NCI-H2029 treated with DMSO at 0.1 percent for 48 hours (cell line): ENCODE results near the gene EDN3.

Experiments used
- DNase-seq: peaks from one replicate; lab custom pipeline; 2025; lab: John Stamatoyannopoulos, UW

The EDN3 gene

GRCh38 chr20:59308493-59309201 lies 8.2 kb downstream of the EDN3 start:
- no peak for DNase-seq

- no peak for DNase-seq
Observed at GRCh38 chr20:59309218-59309617, 8.8 kb downstream of the EDN3 start.

- no peak for DNase-seq
Observed at GRCh38 chr20:59314997-59315396, 14.6 kb downstream of the EDN3 start.

GRCh38 chr20:59316911-59317731 lies 16.7 kb downstream of the EDN3 start:
- DNase-seq = no peak

GRCh38 chr20:59318201-59318790 lies 17.9 kb downstream of the EDN3 start:
- DNase-seq = no peak

GRCh38 chr20:59318803-59319202 lies 18.4 kb downstream of the EDN3 start:
- DNase-seq = no peak

DNA sequence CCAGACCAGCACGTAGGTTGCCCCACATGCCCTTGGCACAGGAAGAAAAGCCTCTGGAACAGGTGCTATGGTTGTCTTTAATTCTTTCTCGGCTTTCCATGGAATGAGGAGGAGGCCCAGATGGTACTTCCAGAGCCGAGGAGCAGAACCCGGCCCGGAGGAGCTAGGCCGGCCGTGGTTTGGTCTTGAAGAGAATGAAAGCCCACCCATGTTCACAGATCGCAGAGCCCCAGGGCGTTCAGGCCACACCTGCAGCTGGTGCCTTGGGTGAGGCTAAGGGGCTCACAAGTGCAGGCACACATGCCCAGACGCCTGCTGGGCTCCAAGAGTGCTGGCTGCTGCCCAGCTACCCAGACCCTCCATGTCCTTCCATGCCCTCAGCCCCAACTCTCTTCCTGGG lies 20.0 kb downstream of the EDN3 start:
- DNase-seq = no peak

DNA sequence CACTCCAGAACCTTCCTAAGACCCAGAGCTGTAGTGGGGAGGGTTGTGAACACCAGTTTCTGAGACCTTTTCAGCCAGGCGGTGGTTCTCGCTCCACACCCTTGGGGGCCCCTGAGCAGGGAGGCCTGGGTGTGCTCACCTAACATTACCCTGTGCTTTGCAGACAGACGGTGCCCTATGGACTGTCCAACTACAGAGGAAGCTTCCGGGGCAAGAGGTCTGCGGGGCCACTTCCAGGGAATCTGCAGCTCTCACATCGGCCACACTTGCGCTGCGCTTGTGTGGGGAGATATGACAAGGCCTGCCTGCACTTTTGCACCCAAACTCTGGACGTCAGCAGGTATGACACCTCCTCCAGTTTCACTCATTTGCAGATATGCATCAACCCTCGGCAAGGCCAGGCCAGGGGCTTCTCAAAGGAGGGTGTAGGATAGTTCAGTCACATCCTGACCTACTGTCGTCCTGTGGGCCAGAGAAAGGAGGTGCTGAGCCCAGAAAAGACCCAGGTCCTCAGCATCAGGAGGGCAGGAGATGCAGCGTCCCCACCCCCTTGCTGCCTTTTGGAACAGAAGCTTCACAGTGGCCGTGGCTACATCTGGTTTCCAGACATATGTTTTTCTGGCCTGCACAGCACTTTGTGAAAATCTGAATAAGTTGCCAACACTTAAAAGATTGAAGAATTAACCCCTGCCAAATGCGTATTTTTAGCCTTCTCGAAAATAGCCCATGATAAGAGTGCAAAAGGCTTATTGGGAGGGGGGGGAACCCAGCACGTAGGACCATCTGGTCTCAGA lies 20.6 kb downstream of the EDN3 start:
- no peak for DNase-seq

DNA sequence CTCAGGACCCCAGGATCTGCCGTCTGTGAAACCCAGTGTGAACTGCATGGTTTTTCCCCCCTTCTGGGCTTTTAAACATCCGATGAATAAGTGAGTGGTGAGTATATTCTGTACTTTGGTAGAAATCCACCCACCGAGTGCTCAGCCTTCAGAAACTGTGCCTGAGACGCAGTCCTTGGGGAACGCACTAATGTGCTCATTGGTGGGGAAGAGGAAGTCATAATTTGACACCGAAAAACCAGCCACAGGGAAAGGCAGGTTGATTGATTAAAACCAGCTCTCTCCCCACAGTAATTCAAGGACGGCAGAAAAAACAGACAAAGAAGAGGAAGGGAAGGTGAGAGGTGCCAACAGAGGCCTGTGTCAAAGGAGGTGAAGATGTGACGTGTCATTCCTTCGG lies 21.7 kb downstream of the EDN3 start:
- no peak for DNase-seq

- DNase-seq = no peak
Observed at GRCh38 chr20:59322585-59323454, 22.4 kb downstream of the EDN3 start.

DNA sequence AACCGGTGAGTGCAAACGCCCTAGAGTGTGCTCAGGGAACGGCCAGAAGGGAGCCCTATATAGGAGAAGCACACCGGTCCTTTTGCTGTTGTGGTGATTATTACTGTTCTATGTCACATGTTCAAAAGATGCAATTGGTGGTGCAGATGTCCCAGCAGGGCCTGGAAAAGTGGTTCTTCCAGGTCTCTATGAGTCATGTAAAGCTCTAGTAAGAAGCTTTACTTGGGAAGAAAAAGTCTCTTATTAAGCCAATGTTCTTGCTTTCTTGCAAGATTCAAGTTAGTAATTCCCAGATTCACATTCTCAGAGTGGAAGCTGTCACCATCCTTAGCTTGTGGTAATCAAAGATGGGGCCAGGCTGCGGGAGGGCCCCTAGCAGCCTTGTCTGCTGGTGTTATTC lies 23.3 kb downstream of the EDN3 start:
- no peak for DNase-seq

- no peak for DNase-seq
Observed at GRCh38 chr20:59324521-59325141, 24.2 kb downstream of the EDN3 start.

DNA sequence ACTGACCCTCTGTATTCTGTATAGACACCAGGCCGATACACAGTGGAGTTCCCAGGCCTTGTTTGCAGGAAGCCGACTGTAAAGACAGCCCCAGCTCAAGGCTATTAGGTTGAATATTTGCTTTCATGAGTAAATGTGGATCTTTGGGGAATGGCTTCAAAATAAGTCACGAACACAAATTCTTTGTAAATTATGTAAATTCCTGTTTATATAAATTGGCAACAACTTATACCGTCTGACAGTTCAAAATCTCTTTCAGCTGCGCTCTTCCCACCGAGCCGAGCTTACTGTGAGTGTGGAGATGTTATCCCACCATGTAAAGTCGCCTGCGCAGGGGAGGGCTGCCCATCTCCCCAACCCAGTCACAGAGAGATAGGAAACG lies 24.7 kb downstream of the EDN3 start:
- no peak for DNase-seq

DNA sequence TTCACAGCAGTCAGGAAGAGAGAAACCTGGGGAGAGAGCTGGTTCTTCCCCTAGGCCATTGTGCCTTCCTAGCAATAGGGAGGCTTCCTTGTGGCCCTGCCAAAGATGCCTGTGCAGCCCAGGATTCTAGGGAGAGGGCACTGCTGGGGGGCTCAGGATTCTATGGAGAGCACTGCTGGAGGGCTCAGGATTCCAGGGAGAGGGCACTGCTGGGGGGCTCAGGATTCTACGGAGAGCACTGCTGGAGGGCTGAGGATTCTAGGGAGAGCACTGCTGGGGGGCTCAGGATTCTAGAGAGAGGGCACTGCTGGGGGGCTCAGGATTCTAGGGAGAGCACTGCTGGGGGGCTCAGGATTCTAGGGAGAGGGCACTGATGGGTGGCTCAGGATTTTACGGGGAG lies 25.8 kb downstream of the EDN3 start:
- DNase-seq = no peak

DNA sequence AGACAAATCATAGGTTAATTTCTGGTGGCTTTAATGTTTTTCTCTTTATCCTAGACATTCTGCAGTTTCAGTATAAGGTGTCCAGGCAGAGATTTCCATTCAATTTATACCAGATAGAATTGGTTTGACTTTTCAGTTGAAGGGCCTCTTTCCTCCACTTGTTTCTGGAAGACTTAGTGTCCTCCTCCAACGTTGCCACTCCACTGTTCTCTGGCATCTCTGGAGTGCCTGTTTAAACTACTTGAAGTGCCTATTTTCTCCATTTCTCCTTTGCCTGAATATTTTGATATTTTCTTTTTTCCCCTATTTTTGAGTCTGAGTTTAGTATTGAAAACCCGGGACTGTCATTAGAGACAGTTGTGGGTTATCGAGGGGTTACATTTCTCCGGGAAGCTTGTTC lies 27.7 kb downstream of the EDN3 start:
- DNase-seq = no peak

DNA sequence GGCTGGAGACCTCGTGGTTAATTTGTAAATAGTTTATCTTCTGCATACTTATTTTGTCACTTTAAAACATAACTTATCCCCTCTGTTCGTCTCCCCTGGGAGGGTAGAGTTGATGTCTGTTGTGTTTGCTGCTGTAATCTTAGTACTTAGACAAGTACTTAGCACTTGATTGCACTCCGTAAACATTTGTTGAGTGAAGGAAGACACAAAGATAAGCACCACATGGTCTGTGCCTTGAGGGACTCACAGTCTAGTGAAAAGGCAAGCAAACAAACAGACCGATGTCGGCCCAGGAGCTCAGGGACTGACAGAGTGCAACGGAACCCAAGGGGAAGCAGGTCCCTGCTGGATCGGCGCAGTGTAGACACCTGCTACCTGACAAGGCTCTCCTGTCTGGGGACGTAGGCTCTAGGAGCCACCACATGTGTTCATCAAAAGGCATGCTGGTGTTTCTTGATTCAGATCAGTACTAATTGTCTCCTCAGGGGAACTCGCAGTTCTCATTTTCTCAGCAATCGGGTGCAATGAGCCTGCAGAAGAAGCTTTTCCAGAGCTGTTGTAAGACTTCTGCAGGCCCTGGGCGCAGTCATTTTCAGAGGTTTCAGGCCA lies 31.4 kb downstream of the EDN3 start:
- DNase-seq = no peak

DNA sequence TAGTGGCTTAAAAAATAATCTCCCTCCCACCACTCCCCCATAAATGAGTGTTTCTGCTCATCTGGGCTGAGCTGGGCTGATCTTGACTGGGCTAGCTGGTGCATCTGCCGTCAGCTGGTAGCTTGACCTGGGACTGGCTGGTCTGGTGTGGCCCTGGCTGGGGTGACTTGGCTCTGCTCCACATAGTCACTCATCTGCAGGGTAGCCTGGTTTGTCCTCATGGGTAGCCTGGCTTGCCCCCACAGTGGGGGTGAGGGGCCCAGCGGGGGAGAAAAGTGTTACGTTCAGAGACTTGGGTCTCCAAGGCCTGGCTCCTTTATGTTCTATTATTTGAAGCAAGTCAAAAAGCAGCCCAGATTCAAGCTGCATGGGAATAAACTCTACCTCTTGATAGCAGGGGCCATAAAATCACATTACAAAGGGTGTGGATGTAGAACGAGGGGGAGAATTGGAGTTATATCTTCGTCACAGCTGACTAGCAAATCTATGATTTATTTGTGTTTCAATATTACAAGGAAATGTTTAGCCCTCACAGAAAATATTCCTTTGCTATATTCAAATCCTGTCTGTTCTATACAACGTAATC lies 32.9 kb downstream of the EDN3 start:
- no peak for DNase-seq

GRCh38 chr20:59333951-59334350 lies 33.5 kb downstream of the EDN3 start:
- DNase-seq = no peak

GRCh38 chr20:59334651-59335300 lies 34.4 kb downstream of the EDN3 start:
- DNase-seq = no peak

DNA sequence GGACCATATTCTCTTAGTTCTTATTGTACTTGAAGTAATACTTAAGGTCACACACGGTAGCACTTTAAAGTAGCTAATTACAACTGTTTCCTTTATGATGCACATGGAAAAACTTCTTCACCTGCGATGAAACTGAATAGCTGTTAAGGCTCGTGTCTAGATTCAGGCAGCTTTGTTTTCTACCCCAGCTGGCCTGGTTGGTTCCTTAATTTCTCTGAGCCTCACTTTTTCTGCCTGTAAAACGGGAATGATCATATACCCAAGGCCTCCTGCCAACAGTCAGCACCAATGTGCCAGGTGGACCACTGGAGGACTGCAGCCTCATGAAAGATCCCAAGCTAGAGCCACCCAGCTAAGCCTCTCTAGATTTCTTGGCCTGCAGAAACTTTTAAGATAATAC lies 35.0 kb downstream of the EDN3 start:
- DNase-seq = no peak
